PC-3 (cell line): Measurements from ENCODE around the gene CASKIN2.

Experiments used
- CTCF ChIP-seq: fragments of 300-600 bp; sonication (generic); conservative IDR thresholded peaks from 2 replicates; pipeline ENCODE4 v1.5.1; 2017; ENCODE audit warnings: antibody characterized with exemption, low read depth, mild to moderate bottlenecking, low read length
- EZH2 ChIP-seq: fragments of 300-600 bp; sonication (generic); IDR thresholded peaks from one replicate; pipeline ENCODE4 v1.6.1; 2017; ENCODE audit warnings: antibody characterized with exemption, mild to moderate bottlenecking, low read length; ENCODE audit not compliant: unreplicated experiment
- EZH2phosphoT487 ChIP-seq: fragments of 300-600 bp; sonication (generic); IDR thresholded peaks from 2 replicates; pipeline ENCODE4 v1.6.1; 2018; ENCODE audit warnings: mild to moderate bottlenecking, antibody characterized with exemption, low read length, borderline replicate concordance

GRCh38 chr17:75474736-75475135 is 40.6 kb downstream of the CASKIN2 start:
- TF ChIP-seq CTCF = no peak
- no peak for TF ChIP-seq EZH2
- TF ChIP-seq EZH2phosphoT487 = no peak
